Measurements from ENCODE around the gene E2F7.

E2F7 gene

DNA sequence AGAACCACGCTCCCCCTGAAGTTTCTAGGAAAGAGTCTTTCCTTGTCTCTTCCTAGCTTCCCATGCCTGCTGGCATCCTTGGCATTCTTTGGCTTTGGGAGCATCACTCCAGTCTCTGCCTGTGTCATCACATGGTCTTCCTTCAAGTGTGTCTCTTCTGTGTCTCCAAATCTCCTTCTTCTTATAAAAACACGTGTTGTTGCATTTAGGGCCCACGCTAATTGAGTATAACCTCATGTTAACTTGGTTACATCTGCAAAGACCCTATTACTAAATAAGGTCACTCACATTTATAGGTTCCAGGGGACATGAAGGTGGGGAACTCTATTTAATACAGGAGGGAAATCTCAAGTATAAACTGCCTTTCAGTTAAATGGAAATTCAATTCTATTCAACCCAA lies 63.0 kb downstream of the E2F7 start:
- H3K27ac ChIP-seq: no peak overlapping the region
- TF ChIP-seq, protein P1, sequence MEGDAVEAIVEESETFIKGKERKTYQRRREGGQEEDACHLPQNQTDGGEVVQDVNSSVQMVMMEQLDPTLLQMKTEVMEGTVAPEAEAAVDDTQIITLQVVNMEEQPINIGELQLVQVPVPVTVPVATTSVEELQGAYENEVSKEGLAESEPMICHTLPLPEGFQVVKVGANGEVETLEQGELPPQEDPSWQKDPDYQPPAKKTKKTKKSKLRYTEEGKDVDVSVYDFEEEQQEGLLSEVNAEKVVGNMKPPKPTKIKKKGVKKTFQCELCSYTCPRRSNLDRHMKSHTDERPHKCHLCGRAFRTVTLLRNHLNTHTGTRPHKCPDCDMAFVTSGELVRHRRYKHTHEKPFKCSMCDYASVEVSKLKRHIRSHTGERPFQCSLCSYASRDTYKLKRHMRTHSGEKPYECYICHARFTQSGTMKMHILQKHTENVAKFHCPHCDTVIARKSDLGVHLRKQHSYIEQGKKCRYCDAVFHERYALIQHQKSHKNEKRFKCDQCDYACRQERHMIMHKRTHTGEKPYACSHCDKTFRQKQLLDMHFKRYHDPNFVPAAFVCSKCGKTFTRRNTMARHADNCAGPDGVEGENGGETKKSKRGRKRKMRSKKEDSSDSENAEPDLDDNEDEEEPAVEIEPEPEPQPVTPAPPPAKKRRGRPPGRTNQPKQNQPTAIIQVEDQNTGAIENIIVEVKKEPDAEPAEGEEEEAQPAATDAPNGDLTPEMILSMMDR (conservative IDR thresholded peaks at IDR 0.05): no peak

DNA sequence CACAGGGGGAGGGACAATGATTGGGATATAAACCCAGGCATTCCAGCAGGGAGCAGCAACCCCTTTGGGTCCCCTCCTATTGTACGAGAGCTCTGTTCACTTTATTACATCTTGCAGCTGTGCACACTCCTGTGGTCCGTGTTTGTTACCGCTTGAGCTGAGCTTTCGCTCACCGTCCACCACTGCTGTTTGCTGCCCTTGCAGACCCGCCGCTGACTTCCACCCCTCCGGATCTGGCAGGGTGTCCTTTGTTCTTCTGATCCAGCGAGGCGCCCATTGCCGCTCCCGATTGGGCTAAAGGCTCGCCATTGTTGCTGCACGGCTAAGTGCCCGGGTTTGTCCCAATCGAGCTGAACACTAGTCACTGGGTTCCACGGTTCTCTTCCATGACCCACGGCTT lies 64.1 kb downstream of the E2F7 start:
- H3K27ac ChIP-seq: no peak overlapping the region
- TF ChIP-seq, protein P1 (conservative IDR thresholded peaks at IDR 0.05): no peak

- 0 out of 2 replicates have a peak overlapping the region, but pooled peaks have one; percentile 0 for H3K27ac ChIP-seq
- TF ChIP-seq, protein P1 (conservative IDR thresholded peaks at IDR 0.05): no peak
Measured at GRCh38 chr12:76998908-76999556, 66.3 kb downstream of the E2F7 start.

DNA sequence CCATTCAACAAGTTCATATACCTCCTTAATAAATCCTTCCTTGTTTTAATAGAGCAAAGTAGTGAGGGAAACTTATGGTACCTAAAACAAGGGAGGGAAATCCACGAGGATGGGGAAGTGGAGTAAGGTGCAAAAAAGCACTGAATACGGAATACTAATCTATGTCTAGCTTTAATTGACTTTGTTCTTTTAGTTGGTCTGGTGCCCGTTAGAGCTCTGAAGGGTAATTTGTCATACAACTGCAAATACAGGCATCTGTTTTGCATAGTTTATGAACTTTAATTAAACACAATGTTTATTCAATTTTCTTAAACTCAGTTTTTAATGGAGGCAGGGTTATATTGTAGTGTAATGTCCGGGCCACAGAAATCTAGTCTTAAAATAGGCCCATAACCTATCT lies 67.0 kb downstream of the E2F7 start:
- H3K27ac ChIP-seq: no peak overlapping the region
- TF ChIP-seq, protein P1 (conservative IDR thresholded peaks at IDR 0.05): no peak

DNA sequence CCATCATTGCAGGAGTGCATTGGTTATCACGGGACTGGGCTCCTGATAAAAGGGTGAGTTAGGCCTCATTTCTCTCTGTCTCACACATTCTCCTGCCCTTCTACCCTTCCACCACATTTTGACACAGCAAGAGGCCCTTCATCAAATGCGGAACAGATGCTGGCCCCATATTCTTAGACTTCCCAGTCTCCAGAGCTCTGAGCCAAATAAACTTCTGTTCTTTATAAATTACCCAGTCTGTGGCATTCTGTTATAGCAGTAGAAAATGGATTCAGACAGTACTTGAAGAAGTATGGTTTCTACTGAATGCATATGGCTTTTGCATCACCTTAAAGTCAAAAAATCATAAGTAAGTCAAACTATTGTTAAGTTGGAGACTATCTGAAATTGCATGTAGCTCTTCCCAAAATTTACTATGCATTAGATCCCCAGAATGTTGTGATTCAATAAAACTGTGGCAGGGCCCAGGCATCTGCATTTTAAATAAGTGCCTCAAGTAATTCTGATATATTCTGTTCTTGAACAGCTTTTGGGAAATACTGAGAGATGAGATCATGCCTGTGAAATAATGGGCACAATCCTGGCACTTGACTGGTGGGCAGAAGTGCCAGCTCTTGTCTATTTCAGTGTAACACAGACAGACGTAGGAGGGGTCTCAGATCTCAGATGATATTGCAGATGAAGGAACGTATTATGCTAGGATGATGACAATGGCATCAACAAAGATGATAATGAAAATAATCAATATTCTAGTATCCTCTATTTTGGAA lies 68.2 kb downstream of the E2F7 start:
- TF ChIP-seq, protein P1 (conservative IDR thresholded peaks at IDR 0.05): no peak

GRCh38 chr12:76990716-76991115 lies 74.7 kb downstream of the E2F7 start:
- H3K27ac ChIP-seq: no peak overlapping the region
- TF ChIP-seq, protein P1 (conservative IDR thresholded peaks at IDR 0.05): no peak

More for the DNA sequence above, 68.2 kb downstream of the E2F7 start:
- H3K27ac ChIP-seq: no peak overlapping the region

- no peak overlapping the region for H3K27ac ChIP-seq
- TF ChIP-seq, protein P1 (conservative IDR thresholded peaks at IDR 0.05): no peak
Measured at GRCh38 chr12:76984566-76984965, 80.8 kb downstream of the E2F7 start.
